Epithelial cell of prostate (primary cell): ENCODE data around the gene OCSTAMP.

Experiments used
- DNase-seq: peaks from one replicate; pipeline ENCODE4 v3.0.0-alpha.2; 2011; ENCODE audit warnings: low read depth, low spot score
- H3K27ac ChIP-seq: fragments of 450-650 bp; 2 replicates; pipeline ENCODE4 v1.5.1; 2017; ENCODE audit warnings: mild to moderate bottlenecking

OCSTAMP gene, protein sequence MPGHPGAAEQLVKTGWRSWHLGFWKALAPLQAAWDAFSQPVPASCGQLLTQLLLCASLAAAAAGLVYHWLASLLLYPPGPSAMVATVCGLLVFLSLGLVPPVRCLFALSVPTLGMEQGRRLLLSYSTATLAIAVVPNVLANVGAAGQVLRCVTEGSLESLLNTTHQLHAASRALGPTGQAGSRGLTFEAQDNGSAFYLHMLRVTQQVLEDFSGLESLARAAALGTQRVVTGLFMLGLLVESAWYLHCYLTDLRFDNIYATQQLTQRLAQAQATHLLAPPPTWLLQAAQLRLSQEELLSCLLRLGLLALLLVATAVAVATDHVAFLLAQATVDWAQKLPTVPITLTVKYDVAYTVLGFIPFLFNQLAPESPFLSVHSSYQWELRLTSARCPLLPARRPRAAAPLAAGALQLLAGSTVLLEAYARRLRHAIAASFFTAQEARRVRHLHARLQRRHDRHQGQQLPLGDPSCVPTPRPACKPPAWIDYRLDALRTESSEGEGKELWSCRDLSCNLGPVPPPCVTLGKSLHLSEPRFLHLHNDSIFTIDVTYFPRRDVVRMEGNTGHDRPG

DNA sequence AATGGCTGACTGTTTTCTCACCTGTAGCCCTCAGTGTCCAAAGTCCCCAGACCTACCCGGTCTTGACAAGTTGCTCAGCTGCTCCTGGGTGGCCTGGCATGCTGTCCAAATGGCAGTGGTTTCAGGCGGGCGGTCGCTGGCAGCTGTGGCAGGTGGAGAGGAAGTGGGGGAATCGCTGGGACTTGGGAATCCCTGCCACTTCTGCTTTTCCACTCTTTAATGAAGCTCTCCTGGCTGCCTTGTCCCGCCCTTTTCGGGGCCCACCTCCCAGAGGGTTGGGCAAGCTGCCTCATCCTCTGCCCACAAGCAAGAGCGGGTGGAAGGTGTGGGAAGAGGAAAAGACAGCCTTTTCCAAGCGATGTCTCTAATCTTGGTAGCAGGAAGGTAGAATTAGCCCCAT, at the start of gene OCSTAMP:
OCSTAMP (minus strand) TSS at position 194 of the 400 bp plus-strand sequence; CDS start at position 100, 94 bp downstream.
- H3K27ac ChIP-seq: no peak within 1 kb of the TSS
- no peak for DNase-seq

DNA sequence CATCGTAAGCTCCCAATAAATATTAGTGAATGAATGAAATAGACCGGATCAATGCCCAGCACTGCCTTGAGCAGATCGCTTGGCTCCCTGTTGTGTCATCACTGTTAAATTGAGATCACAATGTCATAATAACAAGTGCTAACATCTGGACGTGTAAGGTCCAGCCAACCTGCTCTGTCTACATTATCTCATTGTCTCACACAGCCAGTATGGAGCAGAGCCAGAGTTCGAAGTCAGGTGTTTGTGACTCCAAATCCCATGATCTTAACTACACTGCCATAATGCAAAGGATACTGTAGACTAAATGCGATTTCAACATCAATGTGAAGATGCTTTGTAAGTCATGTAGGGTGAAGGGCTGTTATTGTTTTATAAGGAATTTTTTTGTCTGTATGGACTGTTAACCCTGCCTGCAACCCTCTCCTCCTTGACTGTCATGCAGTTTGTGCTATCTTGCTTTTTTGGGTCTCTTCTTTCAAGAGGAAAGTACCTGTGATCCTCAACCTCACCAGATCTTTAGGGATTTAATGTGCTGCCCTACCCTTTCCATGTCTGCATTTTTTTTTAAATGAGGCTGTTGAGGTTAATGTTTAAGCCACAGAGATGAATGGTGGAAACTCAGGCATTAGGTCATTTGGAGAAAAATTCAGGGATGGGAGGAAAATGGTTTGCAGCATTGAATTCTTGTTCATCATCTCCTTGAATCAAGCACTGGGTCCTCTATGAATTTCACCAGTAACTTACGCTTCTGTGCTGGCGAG, 49.0 kb upstream of the OCSTAMP start:
- DNase-seq: no peak
- H3K27ac ChIP-seq: no peak overlapping the region

DNA sequence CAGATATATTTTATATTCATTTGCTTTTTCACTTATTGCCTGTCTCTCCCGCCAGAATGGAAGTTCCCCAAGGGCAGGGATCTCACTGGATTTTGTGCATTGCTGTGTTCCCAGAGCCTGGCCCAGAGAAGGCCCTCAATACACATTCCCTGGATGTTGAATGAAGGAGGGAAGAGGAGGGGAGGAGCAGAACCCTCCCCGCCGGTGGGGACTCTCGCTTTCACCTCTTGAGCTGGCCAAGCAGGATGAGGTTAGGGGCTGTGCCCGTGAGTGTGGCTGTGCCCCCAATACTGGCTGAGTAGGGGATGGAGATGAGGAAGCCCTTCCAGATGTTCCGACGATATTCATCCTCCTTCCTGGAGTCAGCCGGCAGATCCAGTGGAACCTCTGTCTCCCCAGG, 45.5 kb upstream of the OCSTAMP start:
- no peak for DNase-seq
- no peak overlapping the region for H3K27ac ChIP-seq

DNA sequence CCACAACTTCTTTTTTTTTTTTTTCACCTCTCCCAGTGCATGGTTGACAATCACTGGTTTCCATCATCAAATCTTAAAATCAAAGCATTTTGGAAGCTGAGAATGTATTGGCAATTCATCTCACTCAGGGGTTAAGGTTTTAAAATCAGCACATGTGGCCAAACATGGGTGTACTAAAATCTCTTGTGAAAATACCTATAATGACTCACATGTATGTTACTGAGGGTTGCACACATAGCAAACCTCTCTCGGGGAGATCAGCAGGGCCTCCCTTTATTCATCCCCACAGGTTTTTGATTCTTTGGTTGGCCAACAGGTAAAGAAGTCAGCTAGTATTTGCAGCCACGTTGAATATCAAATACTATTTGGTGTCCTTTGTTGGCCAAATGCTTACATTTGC, 44.3 kb upstream of the OCSTAMP start:
- DNase-seq: no peak
- H3K27ac ChIP-seq: no peak overlapping the region

DNA sequence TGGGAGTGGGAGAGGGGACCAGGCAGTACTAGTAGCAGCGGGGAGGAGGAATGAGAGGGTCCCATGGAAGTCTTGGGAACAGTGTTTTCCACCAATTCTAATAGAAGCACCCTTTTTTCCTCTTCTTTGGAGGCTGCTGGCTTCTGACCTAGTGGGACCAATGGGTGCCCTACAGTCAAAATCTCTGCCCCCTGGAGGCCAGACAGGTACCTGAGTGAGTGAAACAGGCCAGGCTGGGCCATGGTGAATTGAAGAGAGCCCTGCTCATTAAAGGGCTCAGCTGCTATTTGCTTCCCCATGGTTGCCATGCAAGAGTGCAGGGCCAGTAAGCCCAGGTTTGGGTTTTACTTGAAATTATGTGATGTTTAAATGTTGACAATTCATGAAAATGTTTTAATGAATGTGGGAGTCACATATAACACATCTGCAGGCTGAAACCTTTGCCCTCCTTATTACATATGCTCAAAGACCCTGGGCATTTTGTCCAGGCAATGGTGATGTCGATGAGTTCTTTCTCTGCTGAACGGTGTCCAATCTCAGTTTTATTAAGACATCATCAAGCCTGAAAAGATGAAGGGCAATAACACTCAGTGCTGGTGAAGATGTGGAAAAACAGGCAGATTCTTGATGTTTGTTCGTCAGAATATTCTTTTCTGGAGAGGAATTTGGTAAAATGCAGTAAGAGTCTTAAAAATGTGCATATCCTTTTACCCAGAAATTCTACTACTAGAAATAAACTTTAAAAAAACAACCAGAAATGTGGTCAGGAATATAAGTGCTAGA, 42.3 kb upstream of the OCSTAMP start:
- no peak overlapping the region for H3K27ac ChIP-seq
- no peak for DNase-seq

DNA sequence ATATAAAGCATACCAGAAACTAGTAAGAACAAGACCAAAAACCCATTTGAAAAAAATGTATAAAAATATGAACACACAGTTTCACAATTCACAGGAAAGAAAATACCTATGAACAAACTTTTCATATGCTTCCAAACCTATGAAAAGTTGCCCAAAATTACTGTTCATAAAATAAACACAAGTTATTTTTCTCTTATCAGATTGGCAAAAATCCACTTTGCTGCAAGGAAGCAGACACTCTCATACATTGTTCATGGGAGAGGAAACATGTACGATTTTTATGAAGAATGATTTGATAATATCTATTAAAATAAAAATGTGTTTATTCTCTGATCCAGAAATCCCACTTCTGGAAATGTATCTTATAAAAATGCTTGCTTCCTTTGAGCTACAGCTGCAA, 40.0 kb upstream of the OCSTAMP start:
- DNase-seq: no peak
- H3K27ac ChIP-seq: no peak overlapping the region

DNA sequence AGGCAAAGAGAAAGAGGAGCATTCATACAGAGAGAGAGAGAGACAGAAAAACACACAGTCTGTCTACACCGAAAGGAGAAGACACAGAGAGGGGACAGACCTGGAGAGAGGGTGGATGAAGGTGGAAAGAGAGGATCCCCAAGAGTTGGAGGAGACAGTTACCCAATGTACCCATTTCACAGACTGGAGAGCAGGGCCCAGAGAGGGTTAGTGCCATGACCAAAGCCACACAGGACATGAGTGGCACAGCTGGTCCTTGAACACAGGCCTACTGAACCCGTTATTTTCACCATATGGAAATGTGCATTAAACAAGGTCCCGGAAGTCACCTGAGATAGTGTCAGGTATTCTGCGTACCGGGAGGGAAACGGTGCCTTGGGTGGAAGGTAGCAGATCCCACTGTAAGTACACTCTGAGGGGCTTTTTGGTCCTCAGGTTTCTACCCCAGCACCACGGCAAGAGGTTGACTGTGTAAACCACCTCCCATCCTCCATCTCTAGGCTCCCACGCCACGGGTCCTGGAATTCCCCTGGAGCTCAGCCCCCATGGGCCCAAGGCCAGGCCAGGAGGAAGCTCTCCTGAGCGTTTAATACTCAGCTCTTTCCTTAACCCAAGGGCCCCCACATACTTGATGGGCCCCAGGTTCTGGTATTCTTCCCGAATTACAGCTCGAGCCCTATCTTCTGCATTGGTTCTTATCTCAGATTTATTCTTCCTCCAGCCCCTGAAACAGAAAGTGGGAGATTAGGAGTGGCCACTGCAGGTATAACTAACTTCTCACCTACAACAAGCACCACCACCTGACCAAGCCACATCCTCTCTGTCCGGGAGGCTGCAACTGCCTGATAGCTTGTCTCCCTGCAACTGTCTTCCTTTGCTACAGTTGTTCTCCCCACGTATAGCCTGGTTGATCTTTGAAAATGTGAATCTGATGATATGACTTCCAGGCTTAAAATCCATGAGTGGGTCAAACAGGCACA, 38.4 kb upstream of the OCSTAMP start:
- no peak for DNase-seq
- H3K27ac ChIP-seq: no peak overlapping the region

DNA sequence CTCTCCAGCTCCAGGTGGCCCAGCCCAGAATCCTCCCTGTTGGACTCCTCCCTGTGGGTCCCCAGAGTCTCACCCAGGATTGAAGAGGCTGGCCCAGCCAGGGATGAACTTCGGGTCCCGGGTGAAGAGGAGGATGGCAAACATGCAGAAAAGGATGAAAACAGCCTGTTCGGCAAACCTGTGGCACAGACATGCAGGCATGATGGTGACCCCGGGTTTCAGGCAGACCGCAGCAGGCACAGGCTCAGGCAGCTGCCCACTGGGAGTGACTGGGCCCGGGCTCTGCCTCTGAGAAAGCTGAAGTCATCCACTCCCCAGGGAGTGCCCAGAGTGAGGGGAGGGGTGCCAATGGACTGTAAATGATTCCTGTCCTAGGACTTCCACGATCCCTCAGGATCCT, 37.5 kb upstream of the OCSTAMP start:
- no peak overlapping the region for H3K27ac ChIP-seq
- no peak for DNase-seq

DNA sequence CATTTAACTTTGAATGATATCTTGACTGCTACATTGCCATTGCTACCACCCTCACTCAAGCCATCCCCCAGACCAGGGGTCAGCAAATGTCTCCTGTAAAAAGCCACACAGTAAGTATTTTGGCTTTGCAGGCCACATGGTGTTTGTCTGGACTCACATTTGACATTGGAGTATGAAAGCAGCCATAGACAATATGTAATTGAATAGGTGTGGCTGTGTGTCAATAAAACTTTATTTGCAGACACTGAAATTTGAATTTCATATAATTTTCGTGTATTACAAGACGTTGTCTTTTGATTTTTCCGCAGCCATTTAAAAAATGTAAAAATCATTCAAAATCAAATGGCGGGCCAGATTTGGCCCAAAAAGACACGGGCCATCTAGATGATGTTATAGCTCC, 36.3 kb upstream of the OCSTAMP start:
- no peak overlapping the region for H3K27ac ChIP-seq
- no peak for DNase-seq

DNA sequence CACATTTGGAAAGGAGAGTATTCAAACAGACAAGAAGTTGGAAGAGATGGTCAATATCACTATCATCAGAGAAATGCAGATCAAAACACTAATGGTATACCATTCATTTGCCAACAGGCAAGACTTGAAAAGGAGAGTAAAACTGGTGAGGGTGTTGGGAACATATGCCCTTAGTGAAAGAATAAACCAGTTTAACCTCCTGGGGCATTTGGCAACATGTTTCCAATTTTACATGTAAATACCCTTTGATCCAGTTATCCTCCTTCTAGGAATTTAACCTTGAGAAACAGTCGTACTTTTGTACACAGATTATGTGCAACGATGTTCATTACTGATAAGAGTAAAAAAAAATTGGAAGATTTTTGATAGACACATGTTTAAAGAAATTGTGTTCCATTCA, 34.1 kb upstream of the OCSTAMP start:
- no peak overlapping the region for H3K27ac ChIP-seq
- no peak for DNase-seq

DNA sequence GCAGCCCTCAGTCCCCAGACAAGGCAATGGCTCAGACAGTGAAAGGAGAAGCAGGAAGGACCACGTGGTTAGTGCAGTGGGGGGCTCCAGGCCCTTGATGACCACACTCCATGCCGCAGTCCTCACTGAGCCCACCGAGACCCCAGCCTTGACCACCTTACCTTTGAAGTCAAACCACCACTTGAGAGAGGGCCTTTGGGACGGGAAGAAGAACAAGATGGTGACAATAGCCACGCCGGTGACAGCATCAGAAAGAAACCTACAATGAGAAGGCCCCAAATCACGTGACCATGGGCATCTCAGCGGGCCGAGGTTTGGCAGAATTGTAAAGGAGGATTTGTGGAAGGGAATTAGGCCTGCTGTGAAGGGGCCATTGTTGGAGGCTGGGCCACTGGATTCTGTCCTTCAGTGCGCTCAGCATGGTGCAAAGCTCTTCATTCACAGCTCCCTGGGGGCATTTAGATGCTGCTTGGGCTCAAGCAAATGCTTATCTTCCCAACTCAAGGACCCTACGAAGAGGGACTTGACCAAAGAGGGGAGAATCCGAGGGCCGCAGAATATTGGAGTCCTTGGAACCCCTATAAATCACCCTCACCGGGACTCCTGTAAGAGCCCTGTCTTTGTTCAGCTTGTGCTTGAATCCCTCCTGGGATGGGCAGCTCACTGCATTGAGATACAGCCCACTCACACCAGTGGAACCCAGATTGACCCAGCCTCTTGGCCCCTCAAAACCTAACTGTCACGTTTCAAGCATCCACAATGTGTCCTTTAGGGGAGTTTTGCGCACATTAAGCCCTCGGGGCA, 33.2 kb upstream of the OCSTAMP start:
- H3K27ac ChIP-seq: no peak overlapping the region
- DNase-seq: no peak

DNA sequence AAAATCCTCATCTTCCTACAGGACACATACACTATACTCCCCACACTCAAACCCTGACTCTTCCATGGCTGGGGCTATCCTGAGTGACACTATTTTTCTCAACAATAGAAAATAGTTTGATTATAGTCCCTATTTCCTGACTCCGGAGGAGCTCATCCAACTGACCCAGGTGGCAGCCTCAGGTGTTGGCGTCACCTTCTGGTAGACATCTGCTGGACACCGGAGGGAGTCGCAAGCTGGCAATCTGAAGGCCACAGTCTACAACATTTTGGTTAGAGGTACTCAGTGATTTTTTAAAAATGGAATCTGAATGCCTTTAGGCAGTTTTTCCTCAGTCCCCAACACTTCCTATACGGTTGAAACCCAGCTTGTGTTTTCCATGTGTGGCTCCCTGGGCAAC, 32.2 kb upstream of the OCSTAMP start:
- no peak for DNase-seq
- H3K27ac ChIP-seq: no peak overlapping the region

DNA sequence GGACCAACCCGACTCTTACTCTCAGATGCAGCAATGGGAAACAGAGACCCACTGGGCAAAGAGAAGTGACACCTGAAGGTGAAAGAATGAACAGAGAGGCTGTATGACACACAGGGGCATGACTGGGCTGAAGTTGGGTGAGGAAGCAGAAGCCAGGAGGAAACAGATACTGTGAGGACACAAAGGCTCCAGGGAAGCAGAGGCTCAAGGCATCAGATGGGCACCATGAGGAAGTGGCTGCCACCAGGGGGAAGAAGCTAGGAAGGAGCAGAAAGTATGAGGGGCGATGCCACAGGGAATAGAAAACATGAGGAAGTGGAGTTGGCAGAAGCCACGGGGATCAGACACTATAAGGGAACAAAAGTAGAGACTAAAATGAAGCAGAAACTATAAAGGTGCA, 30.9 kb upstream of the OCSTAMP start:
- H3K27ac ChIP-seq: no peak overlapping the region
- DNase-seq: no peak

DNA sequence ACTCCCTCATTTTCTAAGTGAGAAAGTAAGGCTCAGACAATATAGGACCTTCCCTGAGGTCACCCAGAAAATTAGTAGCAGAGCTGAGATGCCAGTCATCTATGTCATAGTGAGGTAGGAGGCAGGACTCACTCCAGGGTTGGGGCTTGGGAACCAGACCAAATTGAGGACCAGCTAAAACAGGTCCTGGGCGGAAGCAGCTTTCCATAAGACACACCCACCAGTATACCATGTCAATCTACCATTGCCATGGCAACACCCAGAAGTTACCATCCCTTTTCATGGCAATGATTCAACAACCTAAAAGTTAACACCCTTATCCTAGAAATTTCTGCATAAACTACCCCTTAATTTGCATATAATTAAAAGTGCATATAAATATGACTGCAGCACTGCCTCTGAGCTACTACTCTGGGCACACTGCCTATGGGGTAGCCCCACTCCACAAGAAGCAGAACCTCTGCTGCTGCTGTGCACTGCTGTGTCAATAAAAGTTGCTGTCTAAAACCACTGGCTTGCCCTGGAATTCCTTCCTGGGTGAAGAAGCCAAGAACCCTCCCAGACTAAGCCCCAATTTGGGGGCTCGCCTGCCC, 30.3 kb upstream of the OCSTAMP start:
- DNase-seq: no peak
- H3K27ac ChIP-seq: no peak overlapping the region

DNA sequence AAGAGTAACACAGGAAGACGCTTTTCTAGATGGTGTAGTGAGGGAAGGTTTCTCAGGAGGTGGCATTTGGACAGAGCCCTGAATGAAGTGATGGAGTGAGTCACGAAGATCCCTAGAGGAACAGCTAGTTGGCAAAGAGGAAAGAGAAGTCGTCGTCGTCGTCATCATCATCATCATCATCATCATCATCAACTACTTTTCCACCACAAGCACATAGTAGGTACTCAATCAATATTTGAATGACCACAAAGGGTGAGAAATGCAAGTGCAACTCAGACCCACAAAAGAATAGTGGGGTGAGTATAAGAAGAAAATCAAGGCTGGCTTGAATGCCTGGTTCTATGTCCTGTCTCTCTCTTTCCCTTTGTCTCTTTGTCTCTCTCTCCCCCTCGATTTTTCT, 28.3 kb upstream of the OCSTAMP start:
- no peak overlapping the region for H3K27ac ChIP-seq
- DNase-seq: no peak

DNA sequence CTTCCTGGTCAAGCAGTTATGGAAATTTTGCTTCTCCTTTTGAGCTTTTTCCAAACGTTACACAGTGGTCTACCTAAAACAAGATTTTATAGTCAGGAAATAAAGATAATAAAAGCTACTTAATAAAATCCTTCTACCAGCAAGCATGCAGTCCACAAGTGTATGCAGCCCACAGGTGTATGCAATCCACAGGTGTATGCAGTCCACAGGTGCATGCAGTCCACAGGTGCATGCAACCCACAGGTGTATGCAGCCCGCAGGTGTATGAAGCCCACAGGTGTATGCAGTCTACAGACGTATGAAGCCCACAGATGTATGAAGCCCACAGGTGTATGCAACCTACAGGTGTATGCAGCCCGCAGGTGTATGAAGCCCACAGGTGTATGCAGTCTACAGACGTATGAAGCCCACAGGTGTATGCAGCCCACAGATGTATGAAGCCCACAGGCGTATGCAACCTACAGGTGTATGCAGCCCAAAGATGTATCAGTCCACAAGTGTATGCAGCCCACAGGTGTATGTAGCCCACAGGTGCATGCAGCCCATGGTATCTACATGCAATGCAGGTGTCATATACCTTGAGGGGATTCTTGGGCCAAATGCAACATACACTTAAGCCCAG, 26.4 kb upstream of the OCSTAMP start:
- no peak overlapping the region for H3K27ac ChIP-seq
- DNase-seq: no peak

DNA sequence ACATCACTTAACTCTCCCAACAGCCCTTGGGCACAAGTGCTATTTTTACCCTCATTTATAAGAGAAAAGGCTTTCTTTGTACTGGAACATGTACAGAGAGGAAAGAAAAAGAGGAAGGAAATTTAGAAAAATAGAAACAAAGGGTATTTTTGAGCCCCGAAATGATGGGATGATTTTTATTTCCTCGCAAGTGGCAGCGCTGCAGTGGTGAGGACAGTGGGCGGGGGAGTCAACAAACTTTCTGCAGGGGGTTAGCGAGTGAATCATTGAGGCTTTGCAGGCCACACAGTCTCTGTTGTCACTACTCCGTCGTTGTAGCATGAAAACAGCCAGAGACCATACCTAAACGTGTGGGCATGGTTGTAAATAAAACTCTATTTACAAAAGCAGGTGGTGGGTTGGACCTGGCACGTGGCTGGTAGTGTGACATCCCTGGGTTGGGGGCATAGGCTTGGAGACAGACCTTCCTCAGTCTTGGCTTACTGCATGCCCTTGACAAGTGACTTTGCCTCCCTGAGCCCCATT, 25.5 kb upstream of the OCSTAMP start:
- no peak for DNase-seq
- H3K27ac ChIP-seq: no peak overlapping the region

DNA sequence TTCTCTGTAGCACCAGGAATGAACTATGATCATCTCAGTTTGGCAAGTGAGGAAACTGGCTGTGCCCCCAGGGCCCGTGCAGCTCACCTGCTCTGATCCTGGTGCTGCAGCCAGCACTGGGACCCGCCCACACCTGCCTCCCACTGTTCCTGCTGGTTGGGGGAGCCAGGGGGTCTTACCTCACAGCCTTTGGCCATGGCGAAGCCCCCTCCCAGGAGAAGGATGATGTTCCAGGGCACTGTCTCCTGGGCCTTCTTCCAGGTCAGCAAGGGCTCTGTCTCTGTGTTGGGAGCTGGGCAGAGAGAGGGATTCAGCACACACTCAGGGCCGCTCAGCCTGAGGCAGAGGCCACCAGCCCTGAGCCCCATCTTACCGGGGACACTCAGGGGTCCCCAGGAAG, 24.9 kb upstream of the OCSTAMP start:
- no peak overlapping the region for H3K27ac ChIP-seq
- DNase-seq: no peak
